ENCODE measurements around the gene FAM53A. TPM values are rescaled to one million over a fixed set of nuclear protein-coding genes. Genes with fewer than 3 reads are reported as not detected.

The FAM53A gene
- total RNA-seq, 5 donors from 2014 or later (not counting 1 experiment from before 2014, with no cell fraction given): 1.4 to 3.0 (median 1.9) TPM

DNA sequence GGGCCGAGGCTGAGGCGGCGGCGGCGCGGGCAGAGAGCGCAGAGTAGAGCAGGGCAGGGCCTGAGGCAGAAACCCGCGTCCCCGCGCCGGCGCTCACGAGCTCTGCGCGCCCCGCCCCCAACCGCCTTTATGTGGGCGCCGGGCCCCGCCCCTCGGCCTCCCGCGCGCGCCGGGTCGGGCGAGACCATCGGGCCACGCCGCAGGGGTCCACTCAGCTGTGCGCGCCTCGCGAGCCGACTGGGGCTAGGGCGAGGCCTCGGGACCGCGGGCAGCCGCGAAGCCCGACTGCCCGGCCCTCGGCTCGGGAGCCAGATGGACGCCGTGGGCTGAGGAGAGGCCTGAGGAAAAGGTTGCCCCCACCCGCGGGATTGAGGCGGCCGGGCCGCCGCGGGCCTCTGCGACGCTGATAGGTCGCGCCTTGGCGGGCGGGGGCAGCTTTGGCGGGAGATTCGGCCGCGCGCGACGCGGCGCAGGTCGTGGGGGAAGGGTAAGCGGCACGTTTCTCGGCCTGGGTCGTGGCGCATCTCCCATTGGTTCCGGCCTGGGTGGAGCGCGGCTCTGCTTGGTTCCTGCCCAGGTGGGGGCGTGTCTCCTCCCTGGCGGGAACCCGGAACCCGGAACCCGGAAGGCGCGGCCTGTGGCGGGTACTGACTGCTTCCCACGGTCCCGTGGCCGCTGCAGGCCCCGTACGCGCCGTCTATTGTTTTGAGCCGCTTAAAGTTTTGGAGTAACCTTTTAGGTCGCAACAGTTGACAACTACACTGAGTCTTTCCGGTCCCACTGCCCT lies 28.3 kb upstream of the FAM53A start, which contains the start of gene SLBP:
SLBP (minus strand) TSS at position 104 of the 787 bp plus-strand sequence. CDS start 131 bp downstream, outside the sequence.
- Mint-ChIP-seq H3K27ac (peak within 1 kb of the TSS; percentile 96), H3K4me3 (peak within 1 kb of the TSS; percentile 96), H3K36me3 (peaks cover 14% of the 10 kb centered on the region), H3K4me1 (peaks cover 49 to 70% (median 65%) of the 10 kb centered on the region in 3 donors), H3K27me3 (no peaks in the 10 kb centered on the region), H3K9me3 (no peaks in the 10 kb centered on the region)
- Histone ChIP-seq H3K36me3 (ENCODE audit: control insufficient read depth in 2 of 2, extremely low read depth in 1 of 2, insufficient read depth in 1 of 2, low read length in 1 of 2) (peaks cover 7 to 10% of the 10 kb centered on the region in 2 donors), H3K9me3 (no peaks in the 10 kb centered on the region), H3K27me3 (replicated peaks in 1 of 2; ENCODE audit: control insufficient read depth in 2 of 2, extremely low read depth in 1 of 2, insufficient read depth in 2 of 2, low read length in 1 of 2) (no peaks in the 10 kb centered on the region), H3K27ac (ENCODE audit: low read length) (peak within 1 kb of the TSS; percentile 73), H3K4me3 (ENCODE audit: control insufficient read depth in 1 of 2, extremely low read depth in 1 of 2, low read length in 1 of 2) (peak within 1 kb of the TSS; percentile 88 to 90), H3K4me1 (ENCODE audit: control insufficient read depth in 1 of 2, extremely low read depth in 1 of 2, insufficient read depth in 2 of 2, low read length in 2 of 2) (peaks cover 14 to 65% of the 10 kb centered on the region in 2 experiments)
- peak; percentile 94 to 99 (median 98) for DNase-seq
- ChIA-PET CTCF (interaction anchor here in 1 of 2 donors (1.3 to 1.6 kb wide), 3 partner anchors 9 to 19 kb away, joined by 5 to 14 read pairs (median 8); partner anchors contain the start of genes TACC3 and TMEM129), POLR2A (interaction anchor here (0.5 to 1.0 kb wide), 7 partner anchors 9 to 76 kb away, joined by 3 to 14 read pairs (median 4); partner anchors contain the start of genes TMEM129 (in 2 of the 2) and TACC3 (in 1 of the 2))
- ATAC-seq (replicated peaks in 1 of 4): peak; percentile 85 to 88 (median 87)
- WGBS (ENCODE audit: insufficient coverage): under 1% methylated on average over 93 of the region's 98 CpGs

DNA sequence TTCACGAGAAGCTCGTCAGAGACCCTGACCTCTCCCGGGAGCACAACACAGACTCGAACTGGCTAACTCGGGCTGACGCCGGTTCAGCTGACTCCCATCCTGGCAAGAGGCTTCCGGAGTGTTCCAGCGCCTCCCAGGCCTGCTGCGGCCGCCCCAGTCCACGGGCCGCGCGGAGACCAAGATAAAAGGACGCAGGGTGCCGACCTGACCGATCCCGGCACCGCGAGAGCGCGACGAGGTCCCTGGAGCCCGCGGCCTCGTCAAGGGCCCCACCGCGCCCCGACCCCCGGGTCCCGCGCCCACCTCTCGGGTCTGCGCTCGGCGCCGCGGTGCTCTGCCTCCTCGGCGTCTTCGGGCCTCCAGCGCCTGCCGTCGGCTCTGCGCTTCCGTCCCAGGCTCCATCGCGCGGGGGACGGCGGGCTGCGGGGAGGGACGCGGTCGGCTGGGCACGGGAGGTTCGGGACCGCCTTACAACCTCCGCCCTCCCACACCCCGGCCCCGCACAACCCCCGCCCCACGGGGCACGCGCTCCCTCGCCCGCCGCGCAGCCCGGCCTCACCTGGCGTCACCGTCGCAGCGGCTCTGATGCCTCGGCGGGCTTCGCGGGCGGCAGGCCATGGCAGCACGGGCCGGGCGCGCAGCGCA lies 27.6 kb upstream of the FAM53A start:
- H3K36me3 ChIP-seq (ENCODE audit: control insufficient read depth in 2 of 2, extremely low read depth in 1 of 2, insufficient read depth in 1 of 2, low read length in 1 of 2): peaks cover 1 to 3% of the 10 kb centered on the region in 2 donors
- Mint-ChIP-seq H3K4me1 (peaks cover 49 to 71% (median 65%) of the 10 kb centered on the region in 3 donors), H3K9me3 (no peaks in the 10 kb centered on the region), H3K27ac (peak overlapping the region; percentile 90 to 93), H3K4me3 (peak overlapping the region; percentile 87 to 96 (median 93)), H3K27me3 (no peaks in the 10 kb centered on the region), H3K36me3 (peaks cover 14% of the 10 kb centered on the region)
- no peaks in the 10 kb centered on the region for H3K9me3 ChIP-seq
- peak overlapping the region; percentile 73 for H3K27ac ChIP-seq (ENCODE audit: low read length)
- CTCF ChIA-PET: interaction anchor here in 1 of 2 donors (1.3 to 1.6 kb wide), 3 partner anchors 9 to 18 kb away, joined by 5 to 14 read pairs (median 8); partner anchors contain the start of genes TACC3 and TMEM129
- H3K4me1 ChIP-seq (ENCODE audit: control insufficient read depth in 1 of 2, extremely low read depth in 1 of 2, insufficient read depth in 2 of 2, low read length in 2 of 2): peaks cover 14 to 60% of the 10 kb centered on the region in 2 experiments
- 1% methylated on average over 83 of the region's 85 CpGs for WGBS (ENCODE audit: insufficient coverage)
- no peaks in the 10 kb centered on the region for H3K27me3 ChIP-seq (replicated peaks in 1 of 2; ENCODE audit: control insufficient read depth in 2 of 2, extremely low read depth in 1 of 2, insufficient read depth in 2 of 2, low read length in 1 of 2)
- peak overlapping the region; percentile 80 to 90 for H3K4me3 ChIP-seq (ENCODE audit: control insufficient read depth in 1 of 2, extremely low read depth in 1 of 2, low read length in 1 of 2)
- peak; percentile 29 to 43 (median 38) for ATAC-seq (replicated peaks in 1 of 4)
- peak in 9 of 35 experiments; percentile 9 to 53 (median 25) for DNase-seq
- POLR2A ChIA-PET: interaction anchor here (0.5 to 1.0 kb wide), 7 partner anchors 8 to 75 kb away, joined by 3 to 14 read pairs (median 4); partner anchors contain the start of genes TMEM129 (in 2 of the 2) and TACC3 (in 1 of the 2)

DNA sequence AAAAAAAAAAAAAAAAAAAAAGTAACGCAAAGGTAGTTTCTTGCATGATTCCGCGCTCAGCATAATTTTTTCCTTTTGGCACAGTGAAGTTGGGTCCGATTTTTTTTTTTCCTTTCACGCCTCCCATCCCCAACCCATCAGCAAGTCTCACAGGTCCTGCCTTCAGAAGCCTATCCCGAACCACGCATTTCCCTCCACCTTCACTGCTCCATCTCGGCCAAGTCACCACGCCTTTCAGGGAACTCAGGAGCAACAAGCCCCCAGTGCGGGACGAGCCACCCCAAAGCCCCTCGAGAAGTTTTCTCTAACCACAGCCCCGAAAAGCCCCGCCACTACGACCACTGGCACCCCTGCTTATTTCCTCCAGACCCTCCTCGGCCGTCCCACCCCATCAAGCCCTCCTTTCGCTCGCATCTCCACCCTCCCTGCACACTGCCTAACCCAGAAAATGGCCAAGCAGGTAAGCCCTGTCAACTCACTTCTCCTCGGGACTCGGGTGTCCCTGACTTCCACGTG lies 27.0 kb upstream of the FAM53A start:
- CTCF ChIA-PET: interaction anchor here in 1 of 2 donors (1.3 to 1.5 kb wide), 2 partner anchors 10 to 18 kb away, joined by 8 to 14 read pairs; partner anchors contain the start of genes TACC3 and TMEM129
- Histone ChIP-seq H3K27me3 (replicated peaks in 1 of 2; ENCODE audit: control insufficient read depth in 2 of 2, extremely low read depth in 1 of 2, insufficient read depth in 2 of 2, low read length in 1 of 2) (no peaks in the 10 kb centered on the region), H3K27ac (ENCODE audit: low read length) (peak overlapping the region; percentile 73), H3K36me3 (ENCODE audit: control insufficient read depth in 2 of 2, extremely low read depth in 1 of 2, insufficient read depth in 1 of 2, low read length in 1 of 2) (peaks cover 4 to 6% of the 10 kb centered on the region in 2 donors), H3K4me3 (ENCODE audit: control insufficient read depth in 1 of 2, extremely low read depth in 1 of 2, low read length in 1 of 2) (peak overlapping the region; percentile 80 to 90), H3K9me3 (no peaks in the 10 kb centered on the region), H3K4me1 (ENCODE audit: control insufficient read depth in 1 of 2, extremely low read depth in 1 of 2, insufficient read depth in 2 of 2, low read length in 2 of 2) (peaks cover 14 to 60% of the 10 kb centered on the region in 2 experiments)
- Mint-ChIP-seq H3K27me3 (no peaks in the 10 kb centered on the region), H3K27ac (peak overlapping the region; percentile 90 to 93), H3K9me3 (no peaks in the 10 kb centered on the region), H3K36me3 (peaks cover 18% of the 10 kb centered on the region), H3K4me1 (peaks cover 49 to 74% (median 67%) of the 10 kb centered on the region in 3 donors), H3K4me3 (peak overlapping the region; percentile 87 to 96 (median 93))
- POLR2A ChIA-PET: interaction anchor here in 1 of 2 donors (0.9 kb wide), 1 partner anchor 12 kb away, joined by 4 read pairs; no protein-coding TSS in a partner anchor
- DNase-seq (no peak), ATAC-seq (replicated peaks in 1 of 4) (no peak)
- WGBS (ENCODE audit: insufficient coverage): 5% methylated on average over 19 of the region's 22 CpGs

DNA sequence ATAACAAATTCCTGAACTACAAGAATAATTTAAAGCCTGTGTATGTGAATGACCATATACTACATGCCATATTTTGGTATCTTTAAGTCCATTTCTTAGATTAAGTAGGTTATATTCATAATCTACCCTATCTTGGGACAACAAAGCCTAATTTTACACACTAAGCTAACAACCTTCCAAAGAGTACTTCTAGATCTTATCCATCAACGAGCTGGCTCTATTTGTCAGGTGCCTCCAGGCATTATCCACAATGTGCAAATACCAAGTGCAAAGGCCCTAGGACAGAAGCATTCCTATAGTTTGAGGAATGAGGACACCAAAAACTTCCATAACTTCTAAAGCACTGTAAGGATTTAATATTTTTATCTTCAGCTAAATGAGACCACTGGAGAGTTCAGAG lies 24.5 kb upstream of the FAM53A start:
- no peak overlapping the region for H3K27ac ChIP-seq (ENCODE audit: low read length)
- CTCF ChIA-PET: interaction anchor here (0.6 to 2.9 kb wide), 4 partner anchors 10 to 15 kb away, joined by 3 to 22 read pairs (median 6); no protein-coding TSS in a partner anchor
- H3K36me3 ChIP-seq (ENCODE audit: control insufficient read depth in 2 of 2, extremely low read depth in 1 of 2, insufficient read depth in 1 of 2, low read length in 1 of 2): peaks cover 5 to 17% of the 10 kb centered on the region in 2 donors
- DNase-seq (no peak), ATAC-seq (replicated peaks in 1 of 4) (no peak)
- H3K27me3 Mint-ChIP-seq: no peaks in the 10 kb centered on the region
- no peaks in the 10 kb centered on the region for H3K27me3 ChIP-seq (replicated peaks in 1 of 2; ENCODE audit: control insufficient read depth in 2 of 2, extremely low read depth in 1 of 2, insufficient read depth in 2 of 2, low read length in 1 of 2)
- H3K9me3 ChIP-seq: no peaks in the 10 kb centered on the region
- POLR2A ChIA-PET: interaction anchor here in 1 of 2 donors (0.6 kb wide), 1 partner anchor 35 kb away, joined by 3 read pairs; no protein-coding TSS in a partner anchor
- no peaks in the 10 kb centered on the region for H3K9me3 Mint-ChIP-seq
- WGBS (ENCODE audit: insufficient coverage): no CpG with 5 or more reads among the region's 1 CpG
- peak overlapping the region in 1 of 2 donors; percentile 63 for H3K27ac Mint-ChIP-seq
- peaks cover 24% of the 10 kb centered on the region for H3K36me3 Mint-ChIP-seq
- H3K4me1 Mint-ChIP-seq: peaks cover 53 to 68% (median 58%) of the 10 kb centered on the region in 3 donors
- H3K4me1 ChIP-seq (ENCODE audit: control insufficient read depth in 1 of 2, extremely low read depth in 1 of 2, insufficient read depth in 2 of 2, low read length in 2 of 2): peaks cover 11 to 39% of the 10 kb centered on the region in 2 experiments
- no peak overlapping the region for H3K4me3 ChIP-seq (ENCODE audit: control insufficient read depth in 1 of 2, extremely low read depth in 1 of 2, low read length in 1 of 2)
- H3K4me3 Mint-ChIP-seq: peak overlapping the region in 2 of 3 donors; percentile 7 to 27

DNA sequence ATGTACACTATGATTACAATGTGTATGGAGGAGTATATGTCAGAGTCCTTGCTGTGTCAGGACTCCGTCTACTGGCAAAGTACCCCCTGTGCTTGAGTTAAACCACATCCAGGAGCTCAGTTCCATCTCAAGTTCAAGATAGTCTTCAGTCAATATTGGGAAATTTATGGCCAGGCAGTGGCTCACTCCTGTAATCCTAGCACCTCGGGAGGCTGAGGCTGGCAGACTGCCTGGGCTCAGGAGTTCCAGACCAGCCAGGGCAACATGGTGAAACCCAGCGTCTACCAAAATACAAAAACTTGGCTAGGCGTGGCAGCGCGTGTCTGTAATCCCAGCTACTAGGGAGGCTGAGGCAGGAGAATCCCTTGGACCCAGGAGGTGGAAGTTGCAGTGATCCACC lies 22.2 kb upstream of the FAM53A start:
- CTCF ChIA-PET: interaction anchor here in 1 of 2 donors (0.6 to 1.0 kb wide), 2 partner anchors 15 to 20 kb away, joined by 3 to 5 read pairs; partner anchors contain the start of genes TACC3 and TMEM129

More for the DNA sequence above, 22.2 kb upstream of the FAM53A start:
- Mint-ChIP-seq H3K4me3 (no peak overlapping the region), H3K9me3 (no peaks in the 10 kb centered on the region), H3K36me3 (peaks cover 34% of the 10 kb centered on the region), H3K4me1 (peaks cover 47 to 70% (median 60%) of the 10 kb centered on the region in 3 donors), H3K27ac (no peak overlapping the region), H3K27me3 (no peaks in the 10 kb centered on the region)
- Histone ChIP-seq H3K4me3 (ENCODE audit: control insufficient read depth in 1 of 2, extremely low read depth in 1 of 2, low read length in 1 of 2) (no peak overlapping the region), H3K27ac (ENCODE audit: low read length) (no peak overlapping the region), H3K4me1 (ENCODE audit: control insufficient read depth in 1 of 2, extremely low read depth in 1 of 2, insufficient read depth in 2 of 2, low read length in 2 of 2) (peaks cover 6 to 29% of the 10 kb centered on the region in 2 experiments), H3K27me3 (replicated peaks in 1 of 2; ENCODE audit: control insufficient read depth in 2 of 2, extremely low read depth in 1 of 2, insufficient read depth in 2 of 2, low read length in 1 of 2) (no peaks in the 10 kb centered on the region), H3K9me3 (no peaks in the 10 kb centered on the region), H3K36me3 (ENCODE audit: control insufficient read depth in 2 of 2, extremely low read depth in 1 of 2, insufficient read depth in 1 of 2, low read length in 1 of 2) (peaks cover 5 to 33% of the 10 kb centered on the region in 2 donors)
- no peak for ATAC-seq (replicated peaks in 1 of 4)
- WGBS (ENCODE audit: insufficient coverage): 96% methylated on average over 6 of the region's 6 CpGs
- POLR2A ChIA-PET: no interaction called here
- DNase-seq: no peak
